ENCODE measurements around the gene DDX51.

DDX51 gene

DNA sequence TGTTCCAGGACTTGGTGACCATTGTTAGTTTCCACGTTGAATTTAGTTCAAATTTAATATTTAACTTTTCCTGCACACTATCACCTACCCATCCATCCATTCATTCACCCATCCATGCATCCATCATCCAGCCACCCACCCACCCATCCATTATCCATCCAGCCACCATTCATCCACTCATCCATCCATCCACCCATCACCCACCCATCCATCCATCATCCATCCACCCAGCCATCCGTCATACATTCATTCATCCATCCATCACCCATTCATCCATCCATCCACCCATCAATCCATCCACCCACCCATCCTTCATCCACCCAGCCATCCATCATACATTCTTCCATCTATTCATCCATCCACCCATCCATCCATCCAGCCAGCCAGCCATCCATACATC lies 22.0 kb upstream of the DDX51 start:
- DNase-seq = no peak

- DNase-seq = no peak
Measured at GRCh38 chr12:132165584-132165983, 21.5 kb upstream of the DDX51 start.

- DNase-seq = no peak
Measured at GRCh38 chr12:132164426-132164825, 20.3 kb upstream of the DDX51 start.

DNA sequence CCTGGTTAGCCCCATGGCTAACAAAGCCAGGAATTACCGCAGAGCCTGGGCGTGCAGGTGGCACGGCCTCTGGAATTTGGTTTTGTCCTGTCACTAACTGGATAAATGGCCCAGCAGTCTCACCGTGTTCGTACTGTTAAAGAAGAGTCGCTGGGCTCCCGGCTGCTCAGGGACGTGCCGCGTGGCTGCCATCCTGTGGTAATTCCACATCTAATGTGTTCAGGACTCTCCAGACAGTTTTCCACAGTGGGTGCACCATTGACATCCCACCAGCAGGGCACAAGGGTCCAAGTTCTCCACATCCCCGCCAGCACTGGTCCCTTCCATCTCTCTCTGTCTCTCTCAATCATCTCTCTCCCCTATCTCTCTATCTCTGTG lies 19.8 kb upstream of the DDX51 start:
- DNase-seq = no peak

DNA sequence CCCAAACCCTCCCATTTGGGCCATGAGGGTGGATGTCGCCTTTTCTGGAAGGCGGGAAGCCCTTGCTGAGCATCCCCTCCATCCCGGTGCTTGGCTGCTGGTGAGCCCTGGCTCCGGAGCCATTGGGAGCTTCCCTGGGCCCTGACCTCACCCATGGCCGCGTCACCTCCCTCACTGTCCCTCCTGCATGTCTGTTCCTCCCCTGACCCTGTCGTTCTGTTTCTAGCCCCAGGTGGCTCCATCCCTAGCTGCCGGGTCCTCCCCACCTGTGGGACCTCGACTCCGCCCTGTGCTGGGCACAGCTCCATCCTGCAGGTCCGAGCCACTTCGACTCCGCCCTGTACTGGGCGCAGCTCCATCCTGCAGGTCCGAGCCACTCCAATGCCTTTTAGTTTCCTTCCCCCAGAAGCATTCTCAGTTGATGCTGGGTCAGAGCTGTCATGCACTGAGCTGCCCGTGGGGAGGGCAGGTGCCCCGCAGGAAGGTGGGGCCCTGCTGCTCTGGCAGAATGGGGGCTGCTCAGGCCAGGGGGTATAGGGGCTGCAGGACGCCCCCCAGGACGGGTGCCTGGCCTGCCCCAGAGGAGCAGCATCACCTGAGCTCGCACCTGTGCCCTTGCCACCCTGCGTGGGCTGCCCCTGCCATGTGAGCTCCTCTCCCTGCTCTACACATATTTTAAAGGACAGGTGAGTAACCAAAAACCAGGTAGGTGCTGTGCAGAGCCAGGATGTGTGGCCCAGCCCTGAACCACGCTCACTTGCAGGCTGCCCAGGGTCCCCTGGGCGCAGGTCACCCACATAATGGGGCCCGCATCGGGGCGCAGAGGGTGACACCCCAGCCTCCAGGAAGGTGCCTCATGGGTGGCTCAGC lies 19.2 kb upstream of the DDX51 start:
- DNase-seq = no peak

DNA sequence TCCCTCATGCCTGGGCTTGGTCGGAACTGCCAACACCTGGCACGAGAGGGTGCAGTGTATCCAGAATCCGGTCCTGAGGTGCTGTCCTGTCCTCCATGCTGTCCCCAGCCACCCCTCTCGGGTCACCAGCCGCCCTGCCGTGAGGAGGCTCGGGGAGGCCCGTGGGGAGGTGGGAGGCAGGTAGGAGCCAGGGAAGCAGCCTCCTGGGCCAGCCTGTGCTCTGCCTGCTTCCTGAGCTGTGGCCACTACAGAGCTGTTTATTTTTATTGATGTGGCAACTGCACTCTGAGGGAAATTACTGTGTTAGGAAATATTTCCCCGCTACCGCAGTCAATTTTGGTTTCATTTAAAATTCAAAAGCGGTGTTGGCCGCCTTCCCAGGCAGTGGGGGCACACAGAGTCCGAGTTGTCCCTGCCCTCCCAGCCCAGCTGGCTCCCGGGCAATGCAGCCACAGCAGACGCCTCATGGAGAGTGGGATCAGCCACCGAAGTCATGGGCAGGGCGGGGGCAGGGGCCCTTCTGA lies 18.5 kb upstream of the DDX51 start:
- DNase-seq = no peak

GRCh38 chr12:132161796-132162507 lies 17.8 kb upstream of the DDX51 start:
- no peak for DNase-seq

DNA sequence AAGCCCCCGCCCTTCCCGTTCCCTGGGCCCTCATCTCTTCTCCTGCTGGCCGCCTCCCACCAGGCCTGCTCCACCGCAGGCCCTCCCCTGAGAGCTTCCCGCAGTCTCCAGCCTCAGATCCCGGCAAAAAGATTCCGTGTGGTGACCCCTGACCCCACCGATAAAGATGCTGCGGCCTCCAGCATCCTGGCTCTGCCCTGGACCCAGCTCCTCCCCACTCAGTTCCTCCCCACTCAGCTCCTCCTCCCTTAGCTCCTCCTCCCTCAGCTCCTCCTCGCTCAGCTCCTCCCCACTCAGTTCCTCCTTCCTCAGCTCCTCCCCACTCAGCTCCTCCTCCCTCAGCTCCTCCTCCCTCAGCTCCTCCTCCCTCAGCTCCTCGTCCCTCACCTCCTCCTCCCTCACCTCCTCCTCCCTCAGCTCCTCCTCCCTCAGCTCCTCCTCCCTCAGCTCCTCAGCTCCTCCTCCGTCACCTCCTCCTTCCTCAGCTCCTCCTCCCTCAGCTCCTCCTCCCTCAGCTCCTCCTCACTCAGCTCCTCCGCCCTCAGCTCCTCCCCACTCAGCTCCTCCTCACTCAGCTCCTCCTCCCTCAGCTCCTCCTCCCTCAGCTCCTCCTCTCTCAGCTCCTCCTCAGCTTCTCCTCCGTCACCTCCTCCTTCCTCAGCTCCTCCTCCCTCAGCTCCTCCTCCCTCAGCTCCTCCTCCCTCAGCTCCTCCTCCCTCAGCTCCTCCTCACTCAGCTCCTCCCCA lies 17.1 kb upstream of the DDX51 start:
- DNase-seq = no peak

DNA sequence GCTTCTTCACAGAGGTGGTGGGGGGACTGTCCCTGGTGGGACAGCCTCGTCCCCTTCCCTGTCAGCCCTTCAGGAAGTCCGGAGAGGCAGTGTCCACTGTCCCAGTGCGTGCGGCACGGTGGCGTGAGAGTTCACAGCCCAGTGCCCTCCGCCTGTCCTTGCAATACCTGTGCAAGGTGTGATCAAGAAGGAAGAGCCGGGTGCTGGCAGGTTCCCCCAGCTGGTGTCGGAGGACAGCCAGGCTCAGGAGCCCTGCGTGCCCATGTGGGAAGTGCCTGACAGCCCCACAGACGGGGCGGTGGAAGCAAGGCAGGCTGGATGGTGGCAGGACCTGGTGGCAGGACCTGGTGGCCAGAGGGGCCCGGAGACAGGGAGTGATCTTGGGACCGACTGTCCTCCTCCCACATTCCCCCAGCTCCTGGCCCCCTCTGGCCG lies 16.5 kb upstream of the DDX51 start:
- no peak for DNase-seq

DNA sequence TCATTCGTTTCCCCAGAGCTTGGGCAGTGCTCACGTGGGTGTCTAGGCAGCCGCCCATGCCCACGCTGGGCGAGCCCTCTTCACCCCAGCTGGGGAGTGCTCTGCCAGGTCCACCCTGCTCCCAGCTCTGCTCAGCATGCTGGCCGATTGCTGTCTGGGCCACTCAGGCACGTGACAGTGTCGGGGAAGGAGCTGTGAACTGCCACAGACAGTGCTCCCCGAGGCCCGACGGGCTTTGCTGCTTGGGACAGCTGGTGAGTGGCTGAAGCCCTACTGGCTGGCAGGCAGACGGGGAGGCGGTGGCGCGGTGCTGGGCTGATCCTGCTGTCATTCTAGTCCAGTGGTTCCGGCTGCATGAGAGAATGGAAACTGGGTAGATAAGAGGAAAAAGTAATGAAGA lies 15.9 kb upstream of the DDX51 start:
- no peak for DNase-seq

DNA sequence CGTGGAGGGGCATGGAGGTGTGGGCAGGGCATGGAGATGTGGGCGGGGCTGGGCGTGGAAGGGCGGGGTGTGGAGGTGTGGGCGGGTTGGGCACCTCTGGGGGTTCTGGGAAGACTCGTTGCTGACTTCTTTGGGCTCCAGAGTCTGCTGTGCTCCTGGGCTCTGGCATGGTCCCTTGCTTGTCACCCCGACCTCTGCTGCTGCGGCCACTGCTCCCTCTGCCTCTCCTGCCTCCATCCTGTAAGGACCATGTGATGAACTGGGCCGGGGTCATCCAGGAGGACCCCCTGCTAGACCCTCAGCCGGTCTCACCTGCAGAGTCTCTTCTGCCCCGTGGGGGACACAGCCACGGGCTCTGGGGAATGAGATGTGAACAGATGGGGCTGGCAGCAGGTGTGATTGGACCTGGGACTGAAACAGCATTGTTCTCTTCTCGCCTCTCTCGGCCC lies 15.5 kb upstream of the DDX51 start:
- DNase-seq = no peak

- no peak for DNase-seq
Measured at GRCh38 chr12:132158677-132159554, 14.8 kb upstream of the DDX51 start.

- no peak for DNase-seq
Measured at GRCh38 chr12:132157733-132158409, 13.8 kb upstream of the DDX51 start.

- DNase-seq = no peak
Measured at GRCh38 chr12:132156573-132157325, 12.6 kb upstream of the DDX51 start.

DNA sequence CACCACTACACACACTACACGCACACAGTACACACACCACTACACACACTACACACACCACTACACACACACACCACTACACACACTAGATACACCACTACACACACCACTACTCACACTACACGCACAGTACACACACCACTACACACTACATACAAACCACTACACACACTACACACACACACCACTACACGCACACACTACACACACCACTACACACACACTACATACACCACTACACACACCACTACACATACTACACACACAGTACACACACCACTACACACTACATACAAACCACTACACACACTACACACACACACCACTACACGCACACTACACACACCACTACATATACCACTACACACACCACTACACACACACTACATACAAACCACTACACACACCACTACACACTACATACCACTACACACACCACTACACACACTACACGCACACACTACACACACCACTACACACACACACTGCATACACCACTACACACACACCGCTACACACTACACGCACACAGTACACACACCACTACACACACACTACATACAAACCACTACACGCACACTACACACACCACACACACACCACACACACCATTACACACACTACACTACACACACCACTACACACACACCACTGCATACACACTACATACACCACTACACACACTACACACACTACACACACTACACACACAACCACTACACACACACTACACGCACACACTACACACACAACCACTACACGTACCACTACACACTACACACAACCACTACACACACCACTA lies 11.9 kb upstream of the DDX51 start:
- no peak for DNase-seq

- DNase-seq = no peak
Measured at GRCh38 chr12:132154941-132155770, 11.0 kb upstream of the DDX51 start.

GRCh38 chr12:132154341-132154761 lies 10.2 kb upstream of the DDX51 start:
- DNase-seq = no peak

DNA sequence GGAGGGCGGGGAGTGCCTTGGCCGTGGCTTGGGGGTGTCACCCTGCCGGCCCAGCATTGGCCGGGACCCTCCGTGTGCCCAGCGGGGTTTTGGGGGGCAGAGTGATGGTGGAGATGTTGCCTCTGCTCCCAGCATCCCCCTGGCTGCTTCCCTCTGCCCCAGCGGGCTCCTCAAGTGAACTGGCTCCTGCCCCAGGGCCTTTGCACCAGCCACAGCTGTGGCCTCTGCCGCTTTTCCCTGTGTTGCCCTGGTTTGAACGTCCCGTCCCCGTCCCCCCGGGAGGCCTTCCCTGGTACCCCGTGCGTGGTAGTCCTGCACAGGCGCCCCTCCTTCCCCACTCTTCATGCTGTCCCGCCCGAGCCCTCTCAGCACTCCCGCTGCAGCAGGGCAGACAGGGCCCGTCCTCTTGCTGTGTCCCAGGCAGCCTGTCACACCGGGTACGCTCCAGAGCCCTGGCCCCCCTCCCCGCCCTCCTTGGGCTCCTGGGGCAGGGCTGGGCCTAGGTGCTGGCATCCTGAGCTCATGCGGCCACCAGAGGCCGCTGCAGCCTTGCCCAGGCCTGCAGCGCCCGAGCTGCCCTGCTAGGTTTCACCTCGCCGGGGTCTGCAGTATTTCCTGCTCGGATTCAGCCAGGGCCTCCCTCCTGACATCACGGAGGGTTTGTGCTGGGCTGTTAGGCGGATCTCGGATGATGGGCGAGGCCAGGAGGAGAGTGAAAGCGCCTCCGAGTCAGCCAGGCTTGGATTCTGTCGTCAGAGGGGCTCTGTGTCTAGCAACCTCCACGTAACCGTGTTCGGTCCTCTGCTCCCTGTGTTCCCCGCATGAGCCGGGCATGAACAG lies 9.6 kb upstream of the DDX51 start:
- peak; percentile 79 for DNase-seq

All from activated CD8-positive, alpha-beta memory T cell treated with anti-CD3 and anti-CD28 coated beads, Interleukin-2, amount 50 U/mL, for 48 hours (primary cell).